Measurements from ENCODE around the gene SHROOM2.

The SHROOM2 gene

DNA sequence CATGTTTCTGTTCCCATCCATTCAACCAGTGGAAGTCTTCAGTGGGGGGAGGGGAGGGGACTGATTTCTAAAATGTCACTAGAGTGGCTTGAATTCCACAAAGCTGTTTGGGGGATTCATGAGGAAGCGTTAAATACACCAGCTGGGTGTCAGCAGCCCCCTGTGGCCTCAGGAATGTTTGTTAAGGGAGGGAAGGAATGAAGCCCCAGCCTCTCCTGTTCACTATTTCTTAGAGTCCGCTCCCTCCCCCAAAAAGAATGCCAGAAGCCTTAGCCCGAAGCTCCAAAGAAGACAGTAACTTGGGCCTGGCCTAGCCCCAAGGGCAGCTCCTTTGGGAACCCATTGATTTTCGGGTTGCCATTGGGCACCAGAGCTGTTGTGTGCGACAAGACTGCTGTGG lies 3.3 kb downstream of the SHROOM2 start:
- H4K8ac ChIP-seq (ENCODE audit: low read length), result no peak overlapping the region
- H3K14ac ChIP-seq (ENCODE audit: low read length in 2 of 2), result no peak overlapping the region
- peak overlapping the region; percentile 19 for H2BK120ac ChIP-seq (ENCODE audit: low read depth, low read length)
- H3K9me3 ChIP-seq (ENCODE audit: control insufficient read depth, low read length), result peaks cover 5% of the 10 kb centered on the region
- peak overlapping the region; percentile 39 for H4K91ac ChIP-seq (ENCODE audit: low read length)
- H3K4me3 ChIP-seq (ENCODE audit: insufficient read depth in 1 of 2, low read depth in 1 of 2, low read length in 2 of 2), result no peak overlapping the region
- H3K4ac ChIP-seq (ENCODE audit: low read depth in 1 of 2, low read length in 2 of 2), result no peak overlapping the region
- peak overlapping the region in 1 of 2 experiments; percentile 61 for H3K18ac ChIP-seq (ENCODE audit: low read depth in 1 of 2, low read length in 2 of 2)
- peak overlapping the region; percentile 83 for H2BK15ac ChIP-seq (ENCODE audit: low read depth, poor library complexity, severe bottlenecking)
- peaks cover 12% of the 10 kb centered on the region for H3K4me1 ChIP-seq (ENCODE audit: control insufficient read depth, insufficient read depth, low read depth, low read length)
- peak overlapping the region; percentile 10 for H3K4me2 ChIP-seq (ENCODE audit: low read length, poor library complexity, severe bottlenecking)
- H3K23ac ChIP-seq (ENCODE audit: low read length in 2 of 2), result no peak overlapping the region
- peak; percentile 6 for DNase-seq
- H3K27me3 ChIP-seq (ENCODE audit: control insufficient read depth in 1 of 2, insufficient read depth in 1 of 2, low read length in 2 of 2), result peaks cover 0 to 45% of the 10 kb centered on the region in 2 experiments
- no peak overlapping the region for H3K9ac ChIP-seq (ENCODE audit: low read length)
- H2BK5ac ChIP-seq (ENCODE audit: low read depth, low read length, poor library complexity, severe bottlenecking), result peak overlapping the region; percentile 73
- H2AK5ac ChIP-seq (ENCODE audit: low read length, severe bottlenecking), result no peak overlapping the region
- no peak overlapping the region for H2AFZ ChIP-seq (ENCODE audit: low read depth, low read length)
- peak overlapping the region; percentile 85 for H3K27ac ChIP-seq (ENCODE audit: low read length, poor library complexity, severe bottlenecking)
- H3K79me1 ChIP-seq (replicated peaks; ENCODE audit: low read length, poor library complexity, severe bottlenecking), result no peaks in the 10 kb centered on the region
- 25% methylated on average over 4 of the region's 5 CpGs for WGBS
- peak overlapping the region in 1 of 2 experiments; percentile 66 for H2BK12ac ChIP-seq (ENCODE audit: low read length in 2 of 2)
- H3K36me3 ChIP-seq (ENCODE audit: control insufficient read depth in 1 of 2, insufficient read depth in 2 of 2, low read depth in 1 of 2, low read length in 2 of 2), result no peaks in the 10 kb centered on the region

DNA sequence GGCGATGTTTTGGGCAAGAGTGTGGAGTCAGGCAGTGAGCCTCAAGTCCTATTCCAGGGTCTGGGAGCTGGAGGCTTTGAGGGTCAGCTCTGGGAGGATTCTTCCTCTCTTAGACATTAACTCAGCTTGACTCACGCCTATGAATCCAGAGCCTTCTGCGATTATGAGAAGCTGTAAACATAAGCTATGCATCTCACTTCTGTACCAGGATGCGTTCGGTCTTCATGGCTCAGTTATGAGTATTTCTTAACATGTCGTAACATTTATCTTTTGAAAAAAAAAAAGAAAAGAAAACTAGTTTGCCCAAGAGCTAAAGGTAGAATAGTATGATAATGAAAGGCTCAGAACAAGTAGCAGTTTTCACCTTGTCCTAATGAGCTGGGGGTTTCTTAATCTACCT lies 4.6 kb downstream of the SHROOM2 start:
- peaks cover 11% of the 10 kb centered on the region for H3K9me3 ChIP-seq (ENCODE audit: control insufficient read depth, low read length)
- no peak overlapping the region for H3K23ac ChIP-seq (ENCODE audit: low read length in 2 of 2)
- peak overlapping the region in 1 of 2 experiments; percentile 37 for H3K4ac ChIP-seq (ENCODE audit: low read depth in 1 of 2, low read length in 2 of 2)
- WGBS, result 57% methylated on average over 1 of the region's 6 CpGs
- no peak overlapping the region for H3K9ac ChIP-seq (ENCODE audit: low read length)
- H4K8ac ChIP-seq (ENCODE audit: low read length), result no peak overlapping the region
- no peak overlapping the region for H2AK5ac ChIP-seq (ENCODE audit: low read length, severe bottlenecking)
- no peak overlapping the region for H2BK120ac ChIP-seq (ENCODE audit: low read depth, low read length)
- H3K27ac ChIP-seq (ENCODE audit: low read length, poor library complexity, severe bottlenecking), result peak overlapping the region; percentile 23
- H3K4me3 ChIP-seq (ENCODE audit: insufficient read depth in 1 of 2, low read depth in 1 of 2, low read length in 2 of 2), result no peak overlapping the region
- H3K27me3 ChIP-seq (ENCODE audit: control insufficient read depth in 1 of 2, insufficient read depth in 1 of 2, low read length in 2 of 2), result peaks cover 0 to 36% of the 10 kb centered on the region in 2 experiments
- H3K4me1 ChIP-seq (ENCODE audit: control insufficient read depth, insufficient read depth, low read depth, low read length), result peaks cover 10% of the 10 kb centered on the region
- no peaks in the 10 kb centered on the region for H3K36me3 ChIP-seq (ENCODE audit: control insufficient read depth in 1 of 2, insufficient read depth in 2 of 2, low read depth in 1 of 2, low read length in 2 of 2)
- H4K91ac ChIP-seq (ENCODE audit: low read length), result no peak overlapping the region
- no peak overlapping the region for H3K14ac ChIP-seq (ENCODE audit: low read length in 2 of 2)
- no peak overlapping the region for H3K4me2 ChIP-seq (ENCODE audit: low read length, poor library complexity, severe bottlenecking)
- no peak overlapping the region for H2BK15ac ChIP-seq (ENCODE audit: low read depth, poor library complexity, severe bottlenecking)
- no peak overlapping the region for H2AFZ ChIP-seq (ENCODE audit: low read depth, low read length)
- peak; percentile 81 for DNase-seq
- no peak overlapping the region for H3K18ac ChIP-seq (ENCODE audit: low read depth in 1 of 2, low read length in 2 of 2)
- H2BK5ac ChIP-seq (ENCODE audit: low read depth, low read length, poor library complexity, severe bottlenecking), result no peak overlapping the region
- H2BK12ac ChIP-seq (ENCODE audit: low read length in 2 of 2), result no peak overlapping the region
- H3K79me1 ChIP-seq (replicated peaks; ENCODE audit: low read length, poor library complexity, severe bottlenecking), result peaks cover 1% of the 10 kb centered on the region

DNA sequence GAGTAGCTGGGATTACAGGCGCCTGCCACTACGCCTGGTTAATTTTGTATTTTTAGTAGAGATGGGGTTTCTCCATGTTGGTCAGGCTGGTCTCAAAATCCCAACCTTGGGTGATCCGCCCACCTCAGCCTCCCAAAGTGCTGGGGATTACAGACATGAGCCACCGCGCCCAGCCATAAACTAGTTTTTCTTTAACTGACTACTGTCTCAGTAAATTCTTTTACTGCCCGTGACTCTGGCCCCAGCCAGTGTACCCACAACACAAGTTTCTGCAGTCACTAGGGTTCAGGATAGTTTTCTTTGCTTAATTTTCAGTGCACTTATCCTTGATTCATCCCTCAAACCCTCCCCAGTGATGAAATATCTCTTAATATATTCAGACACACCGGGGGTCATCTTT lies 8.3 kb downstream of the SHROOM2 start:
- Histone ChIP-seq H3K27me3 (ENCODE audit: control insufficient read depth in 1 of 2, insufficient read depth in 1 of 2, low read length in 2 of 2) (peaks cover 0 to 6% of the 10 kb centered on the region in 2 experiments), H2BK5ac (ENCODE audit: low read depth, low read length, poor library complexity, severe bottlenecking) (no peak overlapping the region), H3K4ac (ENCODE audit: low read depth in 1 of 2, low read length in 2 of 2) (no peak overlapping the region), H4K8ac (ENCODE audit: low read length) (no peak overlapping the region), H2AFZ (ENCODE audit: low read depth, low read length) (no peak overlapping the region), H3K36me3 (ENCODE audit: control insufficient read depth in 1 of 2, insufficient read depth in 2 of 2, low read depth in 1 of 2, low read length in 2 of 2) (no peaks in the 10 kb centered on the region), H3K4me1 (ENCODE audit: control insufficient read depth, insufficient read depth, low read depth, low read length) (peaks cover 7% of the 10 kb centered on the region), H3K18ac (ENCODE audit: low read depth in 1 of 2, low read length in 2 of 2) (no peak overlapping the region), H2BK120ac (ENCODE audit: low read depth, low read length) (no peak overlapping the region), H2BK12ac (ENCODE audit: low read length in 2 of 2) (no peak overlapping the region), H3K4me2 (ENCODE audit: low read length, poor library complexity, severe bottlenecking) (no peak overlapping the region), H3K79me1 (replicated peaks; ENCODE audit: low read length, poor library complexity, severe bottlenecking) (peaks cover 1% of the 10 kb centered on the region), H3K14ac (ENCODE audit: low read length in 2 of 2) (no peak overlapping the region), H3K9ac (ENCODE audit: low read length) (no peak overlapping the region), H3K27ac (ENCODE audit: low read length, poor library complexity, severe bottlenecking) (no peak overlapping the region), H3K23ac (ENCODE audit: low read length in 2 of 2) (no peak overlapping the region), H2AK5ac (ENCODE audit: low read length, severe bottlenecking) (no peak overlapping the region), H2BK15ac (ENCODE audit: low read depth, poor library complexity, severe bottlenecking) (no peak overlapping the region), H3K9me3 (ENCODE audit: control insufficient read depth, low read length) (peaks cover 15% of the 10 kb centered on the region), H3K4me3 (ENCODE audit: insufficient read depth in 1 of 2, low read depth in 1 of 2, low read length in 2 of 2) (no peak overlapping the region), H4K91ac (ENCODE audit: low read length) (no peak overlapping the region)
- no peak for DNase-seq
- 89% methylated on average over 4 of the region's 7 CpGs for WGBS

DNA sequence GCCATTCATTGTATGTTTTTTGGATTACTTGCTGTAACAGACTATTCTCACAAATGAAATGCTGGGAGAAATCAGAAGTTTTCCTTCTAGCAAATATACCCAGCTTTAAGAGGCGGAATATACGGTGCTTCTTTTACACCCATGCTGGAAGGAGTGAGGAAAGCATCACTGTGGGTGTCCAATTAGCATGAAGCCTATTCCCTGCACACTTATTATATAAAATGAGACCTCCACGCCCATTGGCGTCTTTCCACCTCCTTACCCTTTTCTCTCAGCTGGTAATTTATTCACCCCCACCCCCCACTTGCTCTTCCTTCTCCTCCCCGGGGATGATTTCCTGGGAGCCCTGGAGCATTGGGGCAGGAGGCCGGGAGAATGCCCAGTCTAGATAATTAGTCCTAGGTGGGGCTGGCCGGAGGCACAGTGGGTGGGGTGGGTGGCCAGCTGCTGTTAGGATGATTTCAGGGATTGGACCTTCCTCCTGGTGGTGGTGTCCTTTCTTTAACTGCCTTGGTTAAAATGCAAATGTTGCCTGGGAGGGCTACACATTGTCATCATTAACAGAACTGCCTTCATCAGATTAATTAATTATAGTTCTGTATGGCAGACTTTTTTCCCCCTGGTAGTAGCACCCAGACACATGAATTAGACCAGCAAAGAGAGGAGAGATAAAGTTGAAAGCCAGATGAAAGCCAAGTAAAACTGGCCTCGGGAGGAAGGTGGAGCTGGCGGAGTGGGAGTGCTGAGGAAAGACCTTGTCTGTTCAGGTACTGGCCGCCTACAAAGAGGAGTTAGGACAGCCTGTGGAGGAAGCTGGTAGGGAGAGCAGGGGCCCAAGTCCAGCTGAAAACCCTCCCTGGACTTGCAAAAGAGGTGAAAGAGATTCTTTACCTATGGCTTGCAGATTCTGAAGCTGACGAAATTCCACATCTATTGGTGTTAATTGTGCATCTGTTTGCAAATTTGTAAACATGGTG lies 11.4 kb downstream of the SHROOM2 start:
- H3K14ac ChIP-seq (ENCODE audit: low read length in 2 of 2), result no peak overlapping the region
- no peak overlapping the region for H3K4ac ChIP-seq (ENCODE audit: low read depth in 1 of 2, low read length in 2 of 2)
- no peak overlapping the region for H4K91ac ChIP-seq (ENCODE audit: low read length)
- H3K9me3 ChIP-seq (ENCODE audit: control insufficient read depth, low read length), result peaks cover 26% of the 10 kb centered on the region
- no peak for DNase-seq
- H3K4me1 ChIP-seq (ENCODE audit: control insufficient read depth, insufficient read depth, low read depth, low read length), result no peaks in the 10 kb centered on the region
- H3K4me3 ChIP-seq (ENCODE audit: insufficient read depth in 1 of 2, low read depth in 1 of 2, low read length in 2 of 2), result no peak overlapping the region
- no peak overlapping the region for H2AFZ ChIP-seq (ENCODE audit: low read depth, low read length)
- WGBS, result 72% methylated on average over 8 of the region's 11 CpGs
- no peak overlapping the region for H2BK120ac ChIP-seq (ENCODE audit: low read depth, low read length)
- H2BK12ac ChIP-seq (ENCODE audit: low read length in 2 of 2), result no peak overlapping the region
- H2BK15ac ChIP-seq (ENCODE audit: low read depth, poor library complexity, severe bottlenecking), result no peak overlapping the region
- H3K4me2 ChIP-seq (ENCODE audit: low read length, poor library complexity, severe bottlenecking), result no peak overlapping the region
- H3K23ac ChIP-seq (ENCODE audit: low read length in 2 of 2), result no peak overlapping the region
- H3K27me3 ChIP-seq (ENCODE audit: control insufficient read depth in 1 of 2, insufficient read depth in 1 of 2, low read length in 2 of 2), result no peaks in the 10 kb centered on the region
- no peak overlapping the region for H2BK5ac ChIP-seq (ENCODE audit: low read depth, low read length, poor library complexity, severe bottlenecking)
- peaks cover 3% of the 10 kb centered on the region for H3K79me1 ChIP-seq (replicated peaks; ENCODE audit: low read length, poor library complexity, severe bottlenecking)
- no peak overlapping the region for H3K18ac ChIP-seq (ENCODE audit: low read depth in 1 of 2, low read length in 2 of 2)
- no peak overlapping the region for H3K9ac ChIP-seq (ENCODE audit: low read length)
- no peak overlapping the region for H4K8ac ChIP-seq (ENCODE audit: low read length)
- no peak overlapping the region for H3K27ac ChIP-seq (ENCODE audit: low read length, poor library complexity, severe bottlenecking)
- H2AK5ac ChIP-seq (ENCODE audit: low read length, severe bottlenecking), result no peak overlapping the region
- H3K36me3 ChIP-seq (ENCODE audit: control insufficient read depth in 1 of 2, insufficient read depth in 2 of 2, low read depth in 1 of 2, low read length in 2 of 2), result no peaks in the 10 kb centered on the region

Data from mesenchymal stem cell (in vitro differentiated cells and primary cell).